ENCODE measurements around the gene SPIC.

The SPIC gene

DNA sequence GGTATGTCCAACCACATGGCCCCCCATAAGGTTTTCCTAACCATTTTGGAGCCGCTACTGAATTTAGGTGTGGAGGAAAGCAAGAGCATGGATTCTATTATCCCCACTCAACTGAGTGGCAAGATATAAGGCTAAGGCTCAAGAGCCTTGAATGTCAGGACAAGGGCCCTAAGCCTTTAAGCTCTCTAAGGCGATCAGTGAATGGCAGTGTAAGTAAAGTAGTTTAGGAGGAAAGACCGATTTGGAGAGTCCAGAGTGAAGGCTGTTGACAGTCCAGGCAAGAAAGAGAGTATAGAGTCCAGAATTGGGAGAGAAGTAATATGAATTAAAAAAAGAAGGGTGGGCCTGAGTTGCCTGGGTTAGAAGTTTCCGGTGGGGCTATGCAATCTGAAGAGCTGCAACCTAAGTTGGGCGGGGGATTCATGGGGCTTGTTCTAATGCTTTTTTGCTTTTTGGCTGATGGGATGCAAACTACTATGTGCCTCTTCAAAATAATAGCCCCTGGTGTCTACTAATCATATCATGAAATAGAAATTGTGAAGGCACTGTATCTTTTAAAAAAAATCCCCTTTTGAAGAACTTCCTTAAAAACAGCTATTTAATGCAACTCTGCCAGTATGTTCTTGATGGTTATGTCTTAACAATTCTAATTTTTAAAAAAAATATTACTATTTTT, at the start of gene SPIC:
Gene SPIC, plus strand, starts transcription at position 626 of the 676 bp plus-strand sequence. CDS start 1,569 bp downstream, outside the sequence.
- H3K4me3 ChIP-seq (ENCODE audit: low read depth, low read length), result no peak within 1 kb of the TSS
- no peak for DNase-seq (ENCODE audit: low read depth)
- TF ChIP-seq CTCF (IDR thresholded peaks at IDR 0.05; ENCODE audit: low read depth, low read length, missing control alignments), result no peak

GRCh38 chr12:101430456-101430855, 44.7 kb upstream of the SPIC start:
- DNase-seq (ENCODE audit: low read depth), result no peak

GRCh38 chr12:101436136-101436535, 39.0 kb upstream of the SPIC start:
- H3K4me3 ChIP-seq (ENCODE audit: low read depth, low read length), result no peak overlapping the region
- DNase-seq (ENCODE audit: low read depth), result no peak
- TF ChIP-seq CTCF (IDR thresholded peaks at IDR 0.05; ENCODE audit: low read depth, low read length, missing control alignments), result no peak

More at GRCh38 chr12:101430456-101430855, 44.7 kb upstream of the SPIC start:
- no peak for TF ChIP-seq CTCF (IDR thresholded peaks at IDR 0.05; ENCODE audit: low read depth, low read length, missing control alignments)
- H3K4me3 ChIP-seq (ENCODE audit: low read depth, low read length), result no peak overlapping the region

DNA sequence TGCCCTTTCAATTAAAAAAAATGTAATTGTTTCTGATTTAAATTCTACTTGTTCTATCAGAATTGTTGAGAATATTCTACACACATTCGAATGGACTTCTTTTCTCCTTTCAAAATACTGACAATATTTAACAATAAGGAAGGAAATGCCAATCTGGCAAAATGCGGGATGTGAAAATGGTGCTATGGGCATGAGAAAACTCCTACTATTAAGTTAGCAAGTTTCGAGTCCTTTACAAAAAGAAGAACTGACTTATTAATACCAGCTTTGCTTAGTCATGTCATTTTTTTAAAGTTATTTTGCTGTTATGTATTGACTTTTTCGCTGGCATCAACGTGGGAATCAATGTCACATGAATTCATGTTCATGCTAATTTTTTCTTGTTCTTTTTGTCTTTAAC, 35.9 kb upstream of the SPIC start:
- no peak overlapping the region for H3K4me3 ChIP-seq (ENCODE audit: low read depth, low read length)
- no peak for DNase-seq (ENCODE audit: low read depth)
- no peak for TF ChIP-seq CTCF (IDR thresholded peaks at IDR 0.05; ENCODE audit: low read depth, low read length, missing control alignments)

DNA sequence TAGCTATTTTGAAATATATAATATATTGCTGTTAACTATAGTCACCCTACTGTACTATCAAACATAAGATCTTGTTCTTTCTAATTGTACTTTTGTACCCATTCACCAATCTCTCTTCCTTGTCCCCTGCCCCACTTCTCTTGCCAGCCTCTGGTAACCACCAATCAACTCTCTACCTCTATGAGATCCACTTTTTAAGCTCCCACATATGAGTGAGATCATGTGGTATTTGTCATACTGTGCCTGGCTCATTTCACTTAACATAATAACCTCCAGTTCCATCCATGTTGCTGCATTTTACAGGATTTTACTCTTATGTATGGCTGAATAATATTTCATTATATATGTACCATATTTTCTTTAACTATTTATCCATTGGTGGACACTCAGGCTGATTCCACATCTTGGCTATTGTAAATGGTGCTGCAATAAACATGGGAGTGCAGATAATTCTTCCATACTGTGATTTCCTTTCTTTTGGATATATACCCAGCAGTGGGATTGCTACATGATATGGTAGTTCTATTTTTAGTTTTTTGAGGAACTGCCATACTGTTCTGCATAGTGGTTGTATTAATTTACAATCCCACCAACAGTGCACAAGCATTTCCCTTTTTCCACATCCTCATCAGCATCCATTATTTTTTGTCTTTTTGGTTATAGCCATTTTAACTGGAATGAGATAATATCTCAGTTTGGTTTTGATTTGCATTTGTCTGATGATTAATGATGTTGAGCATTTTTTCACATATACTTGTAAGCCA, 33.5 kb upstream of the SPIC start:
- no peak for TF ChIP-seq CTCF (IDR thresholded peaks at IDR 0.05; ENCODE audit: low read depth, low read length, missing control alignments)
- H3K4me3 ChIP-seq (ENCODE audit: low read depth, low read length), result no peak overlapping the region
- DNase-seq (ENCODE audit: low read depth), result no peak

- no peak for DNase-seq (ENCODE audit: low read depth)
- TF ChIP-seq CTCF (IDR thresholded peaks at IDR 0.05; ENCODE audit: low read depth, low read length, missing control alignments), result no peak
- no peak overlapping the region for H3K4me3 ChIP-seq (ENCODE audit: low read depth, low read length)
Observed at GRCh38 chr12:101455685-101456084, 19.5 kb upstream of the SPIC start.
